ENCODE measurements around the gene AKT3. TPM values are rescaled to one million over a fixed set of nuclear protein-coding genes. Genes with fewer than 3 reads are reported as not detected.
A peak's percentile ranks its signal among the peaks of the same experiment; 100 is the strongest.

The AKT3 gene
- total RNA-seq, 6 donors from 2014 or later: 23.0 to 51.2 (median 46.8) TPM

DNA sequence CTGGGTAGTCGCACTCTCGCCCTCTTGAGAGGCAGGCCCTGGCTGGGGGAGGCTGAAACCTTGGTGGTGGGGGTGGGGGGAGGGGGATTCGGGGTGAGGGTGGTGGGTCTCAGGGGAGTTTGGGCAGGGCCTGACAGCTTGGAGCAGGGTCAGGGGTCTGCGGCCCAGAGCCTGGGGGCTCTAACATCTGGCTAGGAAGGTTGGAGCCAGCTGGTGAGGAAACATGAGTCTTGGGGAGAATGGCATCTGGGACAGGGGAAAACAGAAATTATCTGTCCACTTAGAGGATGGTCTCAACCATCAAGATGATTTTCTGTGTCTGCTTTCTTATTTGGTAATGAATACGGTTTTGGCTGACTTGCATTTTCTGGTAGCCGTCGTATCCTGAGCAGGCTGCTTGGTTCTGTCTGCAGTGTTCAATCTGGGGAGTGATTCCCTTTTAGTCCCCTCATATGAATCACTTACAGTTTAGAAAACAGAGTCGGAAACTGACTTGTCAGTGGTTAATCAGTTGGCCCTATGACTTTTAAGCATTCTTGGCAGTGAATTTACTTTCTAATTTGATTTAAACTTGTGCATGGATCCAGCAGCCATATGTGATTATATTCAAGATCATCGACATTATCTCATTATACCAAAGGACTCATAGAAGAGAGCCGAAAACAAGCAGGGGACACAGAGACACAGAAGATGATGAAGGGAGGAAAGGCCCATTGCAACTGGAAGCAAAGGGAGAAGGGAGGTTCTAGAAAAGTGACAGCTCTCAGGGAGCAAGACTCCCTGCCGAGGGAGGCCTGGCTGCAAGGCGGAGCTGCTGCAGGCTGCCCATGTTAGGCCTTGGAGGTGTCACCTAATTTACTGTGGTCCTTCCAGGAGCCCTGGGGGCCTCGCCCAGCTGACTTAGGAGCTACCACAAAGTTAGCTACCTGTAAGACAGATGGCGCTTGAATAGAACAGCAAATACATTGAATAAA, 356.6 kb downstream of the AKT3 start:
- H3K36me3 ChIP-seq: peaks cover 6 to 41% (median 26%) of the 10 kb centered on the region in 4 donors
- no peak for ATAC-seq (ENCODE audit: low FRiP score in 2 of 2)
- no peak for DNase-seq
- WGBS, 2 donors: 84 to 90% methylated on average over 12 to 14 of the region's 14 CpGs
- peaks cover 3 to 14% (median 12%) of the 10 kb centered on the region in 4 donors for H3K4me1 ChIP-seq
- H3K27ac ChIP-seq: peak overlapping the region in 1 of 4 donors; percentile 18
- H3K27me3 ChIP-seq: no peaks in the 10 kb centered on the region
- no peaks in the 10 kb centered on the region for H3K9me3 ChIP-seq
- no peak overlapping the region for H3K4me3 ChIP-seq
- TF ChIP-seq EP300 (IDR thresholded peaks at IDR 0.05): no peak
- TF ChIP-seq POLR2AphosphoS5 (IDR thresholded peaks at IDR 0.05): no peak
- TF ChIP-seq, protein P1, sequence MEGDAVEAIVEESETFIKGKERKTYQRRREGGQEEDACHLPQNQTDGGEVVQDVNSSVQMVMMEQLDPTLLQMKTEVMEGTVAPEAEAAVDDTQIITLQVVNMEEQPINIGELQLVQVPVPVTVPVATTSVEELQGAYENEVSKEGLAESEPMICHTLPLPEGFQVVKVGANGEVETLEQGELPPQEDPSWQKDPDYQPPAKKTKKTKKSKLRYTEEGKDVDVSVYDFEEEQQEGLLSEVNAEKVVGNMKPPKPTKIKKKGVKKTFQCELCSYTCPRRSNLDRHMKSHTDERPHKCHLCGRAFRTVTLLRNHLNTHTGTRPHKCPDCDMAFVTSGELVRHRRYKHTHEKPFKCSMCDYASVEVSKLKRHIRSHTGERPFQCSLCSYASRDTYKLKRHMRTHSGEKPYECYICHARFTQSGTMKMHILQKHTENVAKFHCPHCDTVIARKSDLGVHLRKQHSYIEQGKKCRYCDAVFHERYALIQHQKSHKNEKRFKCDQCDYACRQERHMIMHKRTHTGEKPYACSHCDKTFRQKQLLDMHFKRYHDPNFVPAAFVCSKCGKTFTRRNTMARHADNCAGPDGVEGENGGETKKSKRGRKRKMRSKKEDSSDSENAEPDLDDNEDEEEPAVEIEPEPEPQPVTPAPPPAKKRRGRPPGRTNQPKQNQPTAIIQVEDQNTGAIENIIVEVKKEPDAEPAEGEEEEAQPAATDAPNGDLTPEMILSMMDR (IDR thresholded peaks at IDR 0.05): no peak
- TF ChIP-seq POLR2A (IDR thresholded peaks at IDR 0.05): no peak

DNA sequence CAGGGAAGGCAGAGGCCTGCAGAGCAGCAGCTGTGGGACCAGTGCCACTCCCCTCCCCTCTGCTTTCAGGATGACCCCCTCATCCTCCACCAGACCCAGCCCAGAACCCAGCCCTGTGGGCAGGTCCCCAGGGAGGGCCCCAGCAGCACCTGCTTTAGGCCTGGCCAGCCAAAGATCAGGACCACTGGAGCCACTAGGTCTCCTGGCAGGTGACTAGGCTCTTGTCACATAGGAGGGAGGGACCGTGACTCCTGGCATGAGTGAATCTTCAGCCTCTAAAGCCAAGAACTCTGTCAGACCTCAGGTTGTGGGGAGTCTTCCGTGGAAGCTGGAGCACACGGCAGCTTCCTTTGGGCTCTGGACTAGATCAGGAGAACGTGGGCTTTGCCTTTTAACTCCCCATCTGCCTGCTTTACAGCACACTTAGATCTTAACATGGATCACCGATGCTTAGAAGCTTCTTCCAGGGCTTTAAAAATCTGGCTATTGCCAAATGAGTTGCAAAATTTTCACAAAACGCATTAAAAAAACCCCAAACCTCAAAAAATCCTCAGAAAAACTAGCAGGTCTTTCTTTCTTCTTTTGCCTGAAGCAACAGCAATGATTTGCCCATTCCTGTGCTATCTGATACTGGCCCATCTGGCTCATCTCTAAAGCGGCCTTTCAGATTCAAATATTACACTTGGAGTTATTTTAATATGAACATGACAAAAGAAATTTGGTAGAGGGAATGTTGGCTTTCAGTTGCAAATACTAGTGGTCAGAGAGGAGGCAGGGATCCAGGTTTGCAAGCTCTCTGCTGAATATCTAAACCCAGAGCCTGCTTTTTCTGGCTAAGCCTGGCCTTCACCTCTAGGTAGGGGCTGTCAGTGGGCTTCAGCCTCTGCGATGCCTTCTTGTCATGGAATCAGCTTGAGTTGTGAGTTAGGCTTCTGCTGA, 359.0 kb downstream of the AKT3 start:
- no peak overlapping the region for H3K4me3 ChIP-seq
- DNase-seq (no peak), ATAC-seq (ENCODE audit: low FRiP score in 2 of 2) (peak in 1 of 2 donors; percentile 30)
- H3K36me3 ChIP-seq: peaks cover 6 to 30% (median 16%) of the 10 kb centered on the region in 4 donors
- 86 to 88% methylated on average over 8 of the region's 8 CpGs for WGBS, 2 donors
- TF ChIP-seq EP300 (IDR thresholded peaks at IDR 0.05): no peak
- peaks cover 3 to 8% (median 5%) of the 10 kb centered on the region in 4 donors for H3K4me1 ChIP-seq
- no peaks in the 10 kb centered on the region for H3K9me3 ChIP-seq
- H3K27ac ChIP-seq: peak overlapping the region in 1 of 4 donors; percentile 57
- no peaks in the 10 kb centered on the region for H3K27me3 ChIP-seq

DNA sequence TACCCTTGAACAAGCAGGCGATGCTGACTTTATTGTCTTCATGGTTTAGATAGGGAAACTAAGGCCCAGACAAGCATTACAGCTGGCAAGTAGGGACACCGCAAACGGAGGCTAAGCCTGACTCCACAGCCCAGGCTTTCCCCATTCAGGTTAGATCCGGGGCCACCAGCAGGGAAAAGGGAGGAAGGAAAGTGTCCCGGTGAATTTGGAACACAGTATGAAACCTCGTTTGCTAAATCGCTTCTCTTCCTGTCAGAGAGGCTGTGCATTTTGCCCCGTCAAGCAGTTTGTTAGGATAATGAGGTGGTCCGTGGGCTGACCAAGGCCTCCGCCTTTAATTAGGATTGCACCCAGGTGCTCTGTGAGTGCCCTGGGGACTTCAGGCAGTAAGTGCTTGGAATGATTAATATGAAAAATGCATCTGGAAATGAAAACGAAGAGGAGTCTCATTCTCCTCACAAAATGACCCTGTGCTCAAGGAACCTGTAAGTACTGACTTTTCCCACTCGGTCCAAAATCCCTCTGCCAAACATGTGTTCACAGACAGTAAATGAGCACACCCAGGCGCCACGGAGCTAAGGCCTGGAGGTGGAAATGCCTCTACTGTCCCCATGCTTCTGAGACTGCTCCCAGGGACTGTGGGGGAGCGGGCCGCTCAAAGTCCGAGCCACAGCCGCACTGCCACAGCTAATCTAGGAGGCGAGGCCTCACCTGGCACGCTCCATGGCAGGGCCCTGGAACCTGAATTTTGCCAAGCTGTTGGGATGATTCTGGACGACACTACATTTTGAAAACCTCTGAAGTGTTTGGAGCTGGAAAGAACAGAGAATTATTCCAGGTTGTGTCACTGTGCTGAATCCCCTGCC, 360.1 kb downstream of the AKT3 start:
- Histone ChIP-seq H3K4me3 (no peak overlapping the region), H3K27ac (peak overlapping the region in 1 of 4 donors; percentile 57), H3K36me3 (peaks cover 6 to 22% (median 14%) of the 10 kb centered on the region in 4 donors), H3K4me1 (no peaks in the 10 kb centered on the region), H3K9me3 (no peaks in the 10 kb centered on the region), H3K27me3 (no peaks in the 10 kb centered on the region)
- peak in 1 of 2 donors; percentile 57 for DNase-seq
- ATAC-seq (ENCODE audit: low FRiP score in 2 of 2): no peak
- TF ChIP-seq, protein P1 (IDR thresholded peaks at IDR 0.05): no peak
- no peak for TF ChIP-seq POLR2A (IDR thresholded peaks at IDR 0.05)
- WGBS, 2 donors: 91 to 93% methylated on average over 20 to 21 of the region's 21 CpGs

DNA sequence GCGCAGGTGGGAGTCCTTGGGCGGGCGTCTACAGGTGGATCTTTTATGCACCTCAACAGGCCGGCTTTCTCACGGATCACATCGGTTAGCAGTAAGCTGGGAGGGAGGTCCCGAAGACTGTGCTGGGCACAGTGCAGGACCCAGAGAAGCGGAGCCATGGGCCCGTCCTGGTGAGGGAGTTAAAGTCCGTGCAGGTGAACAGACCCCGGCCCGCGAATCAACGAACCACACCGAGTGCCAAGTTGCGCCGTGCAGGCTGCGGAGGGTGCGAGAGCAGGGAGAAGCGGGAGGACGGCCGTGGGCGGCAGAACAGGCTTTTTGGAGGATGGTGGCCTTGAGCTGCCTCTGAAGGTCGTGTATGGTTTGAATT, 360.9 kb downstream of the AKT3 start:
- no peaks in the 10 kb centered on the region for H3K4me1 ChIP-seq
- H3K27me3 ChIP-seq: no peaks in the 10 kb centered on the region
- H3K27ac ChIP-seq: no peak overlapping the region
- no peaks in the 10 kb centered on the region for H3K9me3 ChIP-seq
- no peak overlapping the region for H3K4me3 ChIP-seq
- H3K36me3 ChIP-seq: peaks cover 6 to 21% (median 14%) of the 10 kb centered on the region in 4 donors
- TF ChIP-seq, protein P1 (IDR thresholded peaks at IDR 0.05): no peak
- TF ChIP-seq POLR2A (IDR thresholded peaks at IDR 0.05): no peak
- TF ChIP-seq EP300 (IDR thresholded peaks at IDR 0.05): no peak
- no peak for TF ChIP-seq POLR2AphosphoS5 (IDR thresholded peaks at IDR 0.05)
- peak in 1 of 2 donors; percentile 71 for DNase-seq
- ATAC-seq (ENCODE audit: low FRiP score in 2 of 2): no peak
- WGBS, 2 donors: 97 to 98% methylated on average over 24 of the region's 24 CpGs

Data from upper lobe of left lung (tissue), 6 donors.